Epidermal melanocyte (primary cell): ENCODE measurements around the gene NTRK1.

Experiments used
- DNase-seq: peaks from one replicate; pipeline ENCODE4 v3.0.0; 2011; ENCODE audit warnings: low spot score; ENCODE audit not compliant: insufficient read length

NTRK1 gene

DNA sequence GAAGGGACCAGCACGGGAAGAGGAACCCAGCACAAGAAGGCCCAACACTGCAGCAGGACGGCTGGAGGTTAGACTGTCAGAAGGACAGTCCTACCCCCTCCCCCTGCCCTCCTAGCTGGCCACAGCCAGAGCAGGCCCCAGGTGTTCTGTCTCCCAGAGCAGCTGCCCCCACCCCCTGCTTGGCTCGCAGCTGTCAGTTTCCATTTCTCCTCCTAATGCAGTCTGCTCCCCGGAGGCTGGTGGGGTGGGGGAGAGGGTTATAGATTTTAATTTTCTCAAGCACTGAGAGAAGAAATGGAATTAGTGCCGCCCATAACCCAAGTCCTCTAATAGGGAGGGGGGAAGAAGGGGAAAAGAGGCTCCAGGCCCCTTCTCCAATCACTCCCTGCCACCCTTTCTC is 19.8 kb downstream of the NTRK1 start:
- DNase-seq = no peak

DNA sequence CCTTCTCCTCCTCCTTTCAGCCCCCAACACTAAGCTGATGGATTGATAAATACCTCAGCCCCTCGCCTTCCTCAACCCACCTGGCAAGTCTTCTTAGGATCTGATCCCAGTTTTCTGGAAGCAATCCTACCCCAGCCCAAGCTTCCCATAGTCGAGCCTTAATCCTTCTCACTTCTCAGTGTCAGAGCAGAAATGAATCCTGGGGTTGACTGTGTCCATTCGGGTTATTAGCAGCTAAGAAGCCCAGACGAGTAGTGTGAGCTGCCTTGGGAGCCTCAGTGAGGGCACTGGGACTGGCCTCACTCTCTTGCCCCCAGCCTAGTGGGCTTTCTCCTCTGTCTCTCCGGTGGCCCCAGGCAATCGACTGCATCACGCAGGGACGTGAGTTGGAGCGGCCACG is 20.4 kb downstream of the NTRK1 start:
- DNase-seq = no peak

DNA sequence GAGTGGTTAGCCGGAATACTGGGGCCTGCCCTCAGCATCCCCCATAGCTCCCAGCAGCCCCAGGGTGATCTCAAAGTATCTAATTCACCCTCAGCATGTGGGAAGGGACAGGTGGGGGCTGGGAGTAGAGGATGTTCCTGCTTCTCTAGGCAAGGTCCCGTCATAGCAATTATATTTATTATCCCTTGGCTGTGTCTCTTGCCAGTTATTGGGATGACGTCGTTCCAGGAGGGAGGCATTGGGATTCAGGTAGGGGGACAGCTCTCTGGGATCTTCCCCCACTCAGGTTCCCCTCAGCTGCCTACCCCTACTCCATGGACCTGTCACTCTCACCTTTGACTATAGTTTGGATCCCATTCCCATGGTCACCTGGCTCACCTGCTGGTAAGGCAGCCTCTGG is 21.0 kb downstream of the NTRK1 start:
- no peak for DNase-seq

GRCh38 chr1:156882543-156882942 is 21.9 kb downstream of the NTRK1 start:
- no peak for DNase-seq

DNA sequence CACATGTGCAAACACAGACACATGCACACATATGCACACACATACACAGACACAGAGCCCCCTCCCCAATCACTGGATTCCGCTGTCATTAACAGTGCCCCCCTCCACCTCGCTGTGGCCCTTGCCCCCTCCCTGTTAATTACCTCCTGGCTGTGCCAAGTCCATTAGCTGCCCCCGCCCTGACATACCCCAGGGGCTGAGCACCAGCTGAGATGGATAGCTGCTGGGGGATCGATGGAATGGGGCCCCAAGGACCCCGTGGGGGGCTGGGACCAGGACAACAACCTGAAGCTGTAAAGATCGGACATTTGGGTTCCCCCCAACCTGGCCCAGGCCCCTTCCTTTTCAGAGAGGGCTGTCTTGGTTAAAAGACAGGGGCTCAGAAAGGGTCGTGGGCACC is 23.3 kb downstream of the NTRK1 start:
- no peak for DNase-seq

DNA sequence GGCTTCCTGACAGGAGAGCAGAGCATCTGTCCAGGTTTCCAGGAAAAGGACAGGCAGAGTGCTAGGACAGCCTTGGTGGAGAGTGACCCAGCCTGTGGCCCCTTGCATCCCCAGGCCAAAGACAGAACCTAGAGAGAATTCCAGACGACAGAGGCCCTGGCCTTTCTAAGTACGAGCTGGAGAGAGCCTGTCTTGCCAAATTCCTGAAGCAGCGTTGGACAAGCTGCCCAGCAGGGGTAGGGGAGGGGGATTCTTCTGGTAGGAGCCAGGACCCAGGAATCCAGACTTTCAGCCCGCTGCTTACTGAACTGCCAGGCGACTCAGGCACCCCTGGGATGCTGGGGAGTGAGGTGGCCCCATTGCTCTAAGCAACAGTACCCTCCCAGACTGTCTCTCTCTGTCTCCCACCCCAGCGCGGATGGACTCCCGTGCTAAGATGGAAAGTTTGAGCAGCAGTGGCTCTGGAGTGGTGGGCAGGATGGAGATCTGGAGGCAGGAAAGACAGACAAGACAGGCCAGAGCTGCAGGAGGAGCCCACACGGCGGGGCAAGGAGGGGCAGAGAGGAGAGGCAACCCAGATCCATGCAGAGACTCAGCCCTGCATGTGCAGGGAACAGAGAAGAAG is 24.0 kb downstream of the NTRK1 start:
- DNase-seq = no peak

GRCh38 chr1:156885314-156885713 is 24.6 kb downstream of the NTRK1 start:
- DNase-seq = no peak

- DNase-seq = no peak
Measured at GRCh38 chr1:156885880-156886355, 25.3 kb downstream of the NTRK1 start.

DNA sequence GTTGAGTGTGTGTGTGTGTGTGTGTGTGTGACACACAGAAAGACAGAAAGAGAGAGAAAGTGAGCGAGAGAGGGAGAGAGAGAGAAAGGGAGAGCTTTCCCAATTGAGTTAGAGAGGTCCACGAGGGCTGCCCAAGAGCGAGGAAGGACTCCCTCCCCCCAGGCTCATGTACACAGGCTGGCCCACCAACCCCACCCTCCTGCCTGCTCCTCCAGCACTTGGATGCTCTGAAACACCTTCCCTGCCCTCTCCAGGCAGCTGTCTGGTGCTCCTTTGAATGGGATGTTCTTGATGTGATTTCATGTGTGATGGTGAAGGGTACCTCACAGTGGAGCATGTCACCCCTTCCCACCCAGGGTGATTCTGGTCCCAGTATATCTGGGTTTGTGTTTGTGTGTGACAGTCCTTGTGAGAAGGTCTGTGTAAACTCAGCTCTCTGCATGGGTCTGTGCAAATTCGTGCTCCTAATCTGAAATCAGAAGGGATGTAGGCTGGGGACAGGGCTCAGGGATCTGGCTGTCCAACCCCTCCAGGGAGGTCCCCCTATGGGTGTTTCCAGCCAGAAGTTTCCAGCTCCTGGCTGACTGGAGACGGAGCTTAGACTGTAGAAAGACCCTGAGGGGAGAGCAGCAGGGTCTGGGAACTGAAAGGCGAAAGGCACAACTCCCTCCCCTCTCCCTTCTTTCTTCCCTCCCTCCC is 26.1 kb downstream of the NTRK1 start:
- DNase-seq = no peak

- DNase-seq = no peak
Measured at GRCh38 chr1:156887317-156887716, 26.7 kb downstream of the NTRK1 start.

- no peak for DNase-seq
Measured at GRCh38 chr1:156887734-156888133, 27.1 kb downstream of the NTRK1 start.

DNA sequence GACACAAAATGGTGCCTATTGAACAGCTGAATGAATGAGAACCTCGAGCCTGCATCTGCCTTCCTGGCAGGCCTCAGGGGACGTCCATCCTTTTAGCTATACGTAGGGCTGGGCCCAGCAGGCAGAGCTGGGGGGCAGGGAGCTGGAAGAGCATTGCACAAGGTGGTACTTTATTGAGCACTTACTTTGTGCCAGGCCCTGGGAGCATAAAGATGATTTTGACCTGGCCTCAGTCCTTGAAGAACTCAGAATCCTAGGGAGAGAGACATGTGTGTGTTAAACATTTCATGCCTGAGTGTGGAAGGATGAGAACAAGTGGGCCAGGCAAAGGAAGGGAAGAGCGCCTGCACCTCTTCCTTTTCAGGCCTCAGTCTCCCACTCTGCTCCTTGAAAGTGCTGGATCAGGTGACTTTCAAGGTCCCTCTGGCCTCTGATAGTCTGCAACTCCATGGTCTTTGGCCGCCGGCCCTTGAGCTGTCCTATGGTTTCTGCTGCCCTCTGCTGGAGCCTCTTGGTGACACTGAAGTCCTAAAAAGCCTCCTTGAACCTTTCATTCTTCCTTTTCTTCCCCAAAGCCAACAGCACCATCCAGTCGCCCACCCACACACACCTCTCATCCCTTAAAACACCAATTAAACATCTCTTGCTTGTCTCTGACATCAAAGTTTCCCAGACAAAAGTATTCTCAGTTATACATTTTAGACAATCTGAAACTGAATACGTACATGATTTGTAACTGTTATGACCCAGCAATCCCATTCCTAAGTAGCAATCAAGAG is 29.3 kb downstream of the NTRK1 start:
- DNase-seq = peak; percentile 77

- DNase-seq = peak; percentile 81
Measured at GRCh38 chr1:156892190-156893047, 31.8 kb downstream of the NTRK1 start.

GRCh38 chr1:156893048-156893953 is 32.6 kb downstream of the NTRK1 start, which contains the start of gene PEAR1:
Gene PEAR1 (plus strand): TSS chr1:156893718. CDS start chr1:156903927, 10,209 bp downstream.
- DNase-seq = no peak

- no peak for DNase-seq
Measured at GRCh38 chr1:156894001-156894400, 33.3 kb downstream of the NTRK1 start.

DNA sequence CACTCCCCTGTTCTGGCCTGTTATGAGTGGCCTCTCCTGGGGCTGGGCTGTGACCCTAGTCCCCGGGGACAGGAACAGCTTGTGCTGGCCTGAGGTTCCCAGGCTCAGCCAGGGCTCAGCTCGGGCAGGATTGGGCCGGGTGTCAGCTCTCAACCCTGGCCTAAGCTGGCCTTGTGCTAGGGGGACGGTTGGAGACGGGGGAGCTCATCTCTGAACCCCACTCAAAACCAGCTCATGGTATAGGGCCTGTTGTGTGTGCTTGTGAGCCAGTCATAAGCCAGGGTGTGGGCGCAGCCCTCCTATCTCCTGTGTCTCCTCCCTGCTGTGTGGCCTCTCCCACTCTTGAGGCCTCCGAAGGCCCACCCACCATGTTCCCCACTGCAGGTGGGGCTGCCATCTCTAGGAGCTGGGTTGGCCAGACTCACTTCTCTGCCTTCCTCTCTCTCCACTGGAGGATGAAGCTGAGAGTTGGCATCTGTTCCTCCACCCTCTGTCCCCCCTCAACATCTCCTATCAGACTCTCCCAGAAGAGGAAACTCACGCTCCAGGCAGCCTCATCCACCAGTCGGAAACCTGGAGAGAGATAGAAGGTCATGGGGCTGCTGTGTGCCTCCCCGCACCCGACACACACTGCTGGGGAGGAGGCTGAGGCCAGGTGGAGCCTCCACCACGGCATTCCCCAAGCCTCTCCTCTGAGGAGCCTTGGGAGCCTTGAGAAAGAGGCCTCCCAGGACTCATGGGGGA is 34.2 kb downstream of the NTRK1 start:
- no peak for DNase-seq

DNA sequence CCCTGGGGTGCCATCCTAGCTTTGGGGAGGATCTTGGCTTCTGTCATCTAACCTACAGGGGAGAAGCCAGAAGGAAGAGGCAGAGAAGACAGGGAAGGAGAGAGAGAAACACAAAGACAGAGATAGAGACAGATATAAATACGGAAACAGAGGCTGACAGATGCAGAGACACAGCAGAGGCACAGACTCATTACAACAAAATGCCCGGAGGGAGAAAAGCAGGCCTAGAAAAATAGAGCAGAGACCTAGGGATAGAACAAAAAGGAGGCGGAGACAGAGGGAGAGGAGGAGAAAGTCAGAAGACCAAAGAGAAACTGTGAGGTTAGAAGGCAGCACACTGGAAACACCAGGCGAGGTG is 34.8 kb downstream of the NTRK1 start:
- no peak for DNase-seq

DNA sequence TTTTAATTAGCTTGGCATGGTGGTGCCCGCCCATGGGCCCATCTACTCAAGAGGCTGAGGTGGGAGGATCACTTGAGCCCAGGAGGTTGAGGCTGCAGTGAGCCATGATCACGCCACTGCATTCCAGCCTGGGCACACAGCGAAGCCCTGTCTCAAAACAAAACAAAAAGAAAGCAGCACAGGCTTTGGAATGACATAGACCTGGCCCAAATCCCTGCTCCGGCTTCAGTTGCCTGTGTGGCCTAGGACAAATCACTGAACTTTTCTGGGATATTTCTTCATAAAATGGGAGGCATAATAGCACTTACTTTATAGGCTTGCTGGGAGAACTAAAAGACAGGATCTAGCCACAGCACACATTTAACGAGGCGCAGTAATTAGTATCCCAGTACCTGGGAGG is 35.3 kb downstream of the NTRK1 start:
- no peak for DNase-seq

- peak; percentile 60 for DNase-seq
Measured at GRCh38 chr1:156896490-156897033, 35.9 kb downstream of the NTRK1 start.
